K562 (cell line): Measurements from ENCODE around the gene UTP11. TPM values are rescaled to one million over a fixed set of nuclear protein-coding genes. Genes with fewer than 3 reads are reported as not detected.
A peak's percentile ranks its signal among the peaks of the same experiment; 100 is the strongest.

Source experiments
- ATF1 ChIP-seq, 2 experiments: fragments of 450-650 bp in 1 of 2; IDR thresholded peaks; 2 replicates each; pipeline ENCODE4 v1.6.1; 2016; ENCODE audit warnings: missing compliant biosample characterization in 1 of 2, missing genetic modification characterization in 1 of 2
- BRCA1 ChIP-seq, 2 experiments: fragments of 450-650 bp in 1 of 2; sonication (generic) in 1 of 2; formaldehyde crosslinking in 1 of 2; IDR thresholded peaks; 2 replicates each; pipeline versions ENCODE4 v1.5.0 to v1.6.1; 2017 to 2020; ENCODE audit warnings: mild to moderate bottlenecking in 1 of 2, missing genetic modification reagents in 1 of 2
- ELF1 ChIP-seq: fragments of 200-800 bp; sonication (Bioruptor generic); IDR thresholded peaks from 2 replicates; pipeline ENCODE4 v1.6.1; 2016; ENCODE audit warnings: missing genetic modification characterization, missing compliant biosample characterization
- GABPB2 ChIP-seq: fragments of 250-450 bp; sonication (Bioruptor Pico); conservative IDR thresholded peaks from 2 replicates; pipeline ENCODE4 v1.5.1; 2021; ENCODE audit warnings: mild to moderate bottlenecking
- HES1 ChIP-seq: fragments of 450-650 bp; IDR thresholded peaks from 2 replicates; pipeline ENCODE4 v1.6.1; 2016; ENCODE audit warnings: low read depth, mild to moderate bottlenecking, moderate library complexity
- HMBOX1 ChIP-seq: sonication (generic); IDR thresholded peaks from 2 replicates; pipeline ENCODE4 v1.6.1; 2016
- ID3 ChIP-seq, 2 experiments: fragments of 250-450 bp in 1 of 2; fragments of 450-650 bp in 1 of 2; sonication (Bioruptor Pico) in 1 of 2; IDR thresholded peaks; 2 replicates each; pipeline versions ENCODE4 v1.6.1 to v1.8.0; 2016 to 2021; ENCODE audit warnings: mild to moderate bottlenecking in 2 of 2, moderate library complexity in 2 of 2, missing compliant biosample characterization in 1 of 2, missing genetic modification characterization in 1 of 2
- JUND ChIP-seq, 2 experiments: IDR thresholded peaks; 2 replicates in 1 of 2; 3 replicates in 1 of 2; pipeline ENCODE4 v1.6.1; 2011; ENCODE audit warnings: borderline replicate concordance in 2 of 2, low read depth in 2 of 2, low read length in 2 of 2, improper control_type of control experiment in 1 of 2, missing biosample characterization in 1 of 2, missing genetic modification characterization in 1 of 2, missing genetic modification reagents in 1 of 2
- KAT8 ChIP-seq: fragments of 450-650 bp; IDR thresholded peaks from 2 replicates; pipeline ENCODE4 v1.6.1; 2016; ENCODE audit warnings: low read depth, mild to moderate bottlenecking
- MBD2 ChIP-seq: sonication (generic); IDR thresholded peaks from 2 replicates; pipeline ENCODE4 v1.6.1; 2016; ENCODE audit warnings: low read depth, borderline replicate concordance
- NFE2L1 ChIP-seq: fragments of 450-650 bp; IDR thresholded peaks from 2 replicates; pipeline ENCODE4 v1.6.1; 2016; ENCODE audit warnings: missing genetic modification characterization, low read depth, mild to moderate bottlenecking, missing compliant biosample characterization, moderate library complexity, borderline replicate concordance
- RAD51 ChIP-seq: fragments of 450-650 bp; IDR thresholded peaks from 2 replicates; pipeline ENCODE4 v1.7.1; 2016; ENCODE audit warnings: low read depth, mild to moderate bottlenecking, borderline replicate concordance
- SPI1 ChIP-seq: IDR thresholded peaks from 2 replicates; pipeline ENCODE4 v1.6.1; 2011; ENCODE audit warnings: low read depth, low read length, control low read depth, borderline replicate concordance
- YBX1 ChIP-seq: fragments of 450-650 bp; IDR thresholded peaks from 2 replicates; pipeline ENCODE4 v1.7.1; 2016; ENCODE audit warnings: mild to moderate bottlenecking
- ZNF140 ChIP-seq: fragments of 250-450 bp; sonication (Bioruptor Pico); IDR thresholded peaks from 2 replicates; pipeline ENCODE4 v1.8.0; 2021; ENCODE audit warnings: moderate library complexity, mild to moderate bottlenecking, inconsistent platforms
- ZNF274 ChIP-seq: IDR thresholded peaks from 2 replicates; pipeline ENCODE4 v1.6.1; 2011; ENCODE audit warnings: low read depth, mild to moderate bottlenecking, low read length, moderate library complexity, borderline replicate concordance
- ZNF431 ChIP-seq: sonication (generic); formaldehyde crosslinking; IDR thresholded peaks from 2 replicates; pipeline ENCODE4 v1.8.0; 2022; ENCODE audit warnings: mild to moderate bottlenecking, missing genetic modification reagents
- ZNF436 ChIP-seq: fragments of 250-450, 450-650 bp; sonication (Bioruptor Pico); formaldehyde crosslinking; IDR thresholded peaks from 2 replicates; pipeline ENCODE4 v1.7.0; 2020; ENCODE audit warnings: mild to moderate bottlenecking
- ZNF696 ChIP-seq: fragments of 250-450 bp; sonication (Bioruptor Pico); conservative IDR thresholded peaks from 2 replicates; pipeline ENCODE4 v1.4.0; 2020; ENCODE audit warnings: mild to moderate bottlenecking, moderate library complexity
- polyA plus RNA-seq, 8 experiments: library from polyadenylated mRNA; depleted of rRNA in 4 of 8; stranded (reverse) in 5 of 8; unstranded in 3 of 8; fragments of >200 nt; fragmentation: Nextera tagmentation in 2 of 8; fragmentation: Illumina TruSeq in 1 of 8; extraction: Ambion mirVana in 2 of 8; extraction: Trizol in 1 of 8; gene quantifications; 2 replicates each; pipeline versions ENCODE4 v1.2.1 to v1.2.3, GENCODE V29; 2011 to 2014; ENCODE audit warnings: inconsistent platforms in 1 of 8, missing spikeins in 1 of 8
- total RNA-seq, 7 experiments: library from RNA; depleted of rRNA in 6 of 7; stranded (reverse); fragments of >200 nt in 6 of 7; fragmentation: Illumina TruSeq in 2 of 7; extraction: Trizol in 2 of 7; gene quantifications; 2 replicates each; pipeline versions ENCODE4 v1.2.1 to v1.2.3, GENCODE V29; 2011 to 2021; ENCODE audit warnings: low replicate concordance in 1 of 7
- TF ChIP-seq, protein P1 (sequence below): fragments of 450-650 bp; IDR thresholded peaks from 2 replicates; pipeline ENCODE4 v1.6.1; 2017; ENCODE audit warnings: antibody characterized with exemption, mild to moderate bottlenecking

UTP11 gene
- total and polyA plus RNA-seq, 9 of the 15 experiments (the other 6 are each of a cell fraction or from before 2014, with no cell fraction given), result 91.1 to 378 (median 221) TPM

DNA sequence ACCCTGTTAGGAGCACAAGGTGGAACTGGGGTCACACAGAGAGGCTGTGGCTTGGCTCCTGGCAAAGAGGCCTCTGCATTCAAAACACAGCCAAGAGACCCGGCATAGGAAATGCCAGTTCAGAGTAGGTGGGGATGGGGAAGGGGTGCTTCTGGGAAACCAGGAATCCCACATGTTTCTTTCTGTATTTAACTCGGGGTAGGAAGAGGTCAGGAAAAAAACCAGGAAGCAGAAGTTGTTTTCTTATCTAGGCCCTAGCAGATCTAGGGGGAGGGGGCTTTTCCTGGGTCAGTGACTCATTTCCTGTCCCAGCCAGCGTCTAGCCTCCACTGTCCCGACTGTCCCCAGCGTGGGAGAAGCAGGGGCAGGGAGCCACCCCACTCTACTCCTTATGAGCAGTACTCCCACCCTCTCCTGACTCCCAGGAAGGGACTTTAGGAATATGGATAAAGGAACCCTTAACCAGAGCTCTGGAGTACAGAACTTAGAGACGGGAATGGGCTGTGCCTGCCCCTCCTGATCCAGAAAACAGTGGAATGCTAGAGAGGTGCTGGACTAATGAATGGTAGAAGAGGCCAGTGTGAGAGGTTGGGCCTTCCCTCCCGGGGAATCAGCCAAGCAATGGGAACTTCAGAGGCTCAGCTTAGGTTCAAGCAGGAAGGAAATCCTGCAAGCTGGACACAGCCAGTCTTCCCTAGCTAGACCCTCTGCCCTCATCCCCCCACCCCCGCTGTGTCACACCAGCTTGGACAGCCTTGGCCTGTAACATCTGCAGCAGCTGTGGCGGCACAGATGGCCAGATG is 12.9 kb upstream of the UTP11 start (continued):
- TF ChIP-seq HMBOX1 (0 out of 2 replicates have a peak, but pooled peaks have one; percentile 43), ZNF274 (no peak), MBD2 (peak; percentile 86), RAD51 (0 out of 2 replicates have a peak, but pooled peaks have one; percentile 6), ZNF696 (CRISPR knock-in tag) (no peak), ZNF436 (0 out of 2 replicates have a peak, but pooled peaks have one; percentile 27), GABPB2 (CRISPR knock-in tag) (no peak), NFE2L1 (tag) (no peak), ELF1 (tag) (peak; percentile 94), KAT8 (no peak), BRCA1 (IDR thresholded peaks at IDR 0.05) (no peak), BRCA1 (CRISPR knock-in tag; IDR thresholded peaks at IDR 0.05) (no peak), ID3 (CRISPR knock-in tag; IDR thresholded peaks at IDR 0.05) (no peak), ID3 (tag; IDR thresholded peaks at IDR 0.05) (0 out of 2 replicates have a peak, but pooled peaks have one; percentile 13), ATF1 (CRISPR knock-in tag; IDR thresholded peaks at IDR 0.05) (no peak), ATF1 (tag; IDR thresholded peaks at IDR 0.05) (peak; percentile 82), ZNF140 (CRISPR knock-in tag) (no peak), HES1 (0 out of 2 replicates have a peak, but pooled peaks have one; percentile 15), JUND (IDR thresholded peaks at IDR 0.05; ENCODE audit: borderline replicate concordance, low read depth, low read length) (peak; percentile 100), JUND (tag; IDR thresholded peaks at IDR 0.05; ENCODE audit: borderline replicate concordance, low read depth, low read length) (peak; percentile 98; the same call in 2 of the 3 replicates), ZNF431 (no peak), SPI1 (peak; percentile 58), YBX1 (no peak)
- TF ChIP-seq, protein P1, sequence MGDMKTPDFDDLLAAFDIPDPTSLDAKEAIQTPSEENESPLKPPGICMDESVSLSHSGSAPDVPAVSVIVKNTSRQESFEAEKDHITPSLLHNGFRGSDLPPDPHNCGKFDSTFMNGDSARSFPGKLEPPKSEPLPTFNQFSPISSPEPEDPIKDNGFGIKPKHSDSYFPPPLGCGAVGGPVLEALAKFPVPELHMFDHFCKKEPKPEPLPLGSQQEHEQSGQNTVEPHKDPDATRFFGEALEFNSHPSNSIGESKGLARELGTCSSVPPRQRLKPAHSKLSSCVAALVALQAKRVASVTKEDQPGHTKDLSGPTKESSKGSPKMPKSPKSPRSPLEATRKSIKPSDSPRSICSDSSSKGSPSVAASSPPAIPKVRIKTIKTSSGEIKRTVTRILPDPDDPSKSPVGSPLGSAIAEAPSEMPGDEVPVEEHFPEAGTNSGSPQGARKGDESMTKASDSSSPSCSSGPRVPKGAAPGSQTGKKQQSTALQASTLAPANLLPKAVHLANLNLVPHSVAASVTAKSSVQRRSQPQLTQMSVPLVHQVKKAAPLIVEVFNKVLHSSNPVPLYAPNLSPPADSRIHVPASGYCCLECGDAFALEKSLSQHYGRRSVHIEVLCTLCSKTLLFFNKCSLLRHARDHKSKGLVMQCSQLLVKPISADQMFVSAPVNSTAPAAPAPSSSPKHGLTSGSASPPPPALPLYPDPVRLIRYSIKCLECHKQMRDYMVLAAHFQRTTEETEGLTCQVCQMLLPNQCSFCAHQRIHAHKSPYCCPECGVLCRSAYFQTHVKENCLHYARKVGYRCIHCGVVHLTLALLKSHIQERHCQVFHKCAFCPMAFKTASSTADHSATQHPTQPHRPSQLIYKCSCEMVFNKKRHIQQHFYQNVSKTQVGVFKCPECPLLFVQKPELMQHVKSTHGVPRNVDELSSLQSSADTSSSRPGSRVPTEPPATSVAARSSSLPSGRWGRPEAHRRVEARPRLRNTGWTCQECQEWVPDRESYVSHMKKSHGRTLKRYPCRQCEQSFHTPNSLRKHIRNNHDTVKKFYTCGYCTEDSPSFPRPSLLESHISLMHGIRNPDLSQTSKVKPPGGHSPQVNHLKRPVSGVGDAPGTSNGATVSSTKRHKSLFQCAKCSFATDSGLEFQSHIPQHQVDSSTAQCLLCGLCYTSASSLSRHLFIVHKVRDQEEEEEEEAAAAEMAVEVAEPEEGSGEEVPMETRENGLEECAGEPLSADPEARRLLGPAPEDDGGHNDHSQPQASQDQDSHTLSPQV, result peak; percentile 95
